ENCODE results near the gene YPEL5.

The YPEL5 gene

DNA sequence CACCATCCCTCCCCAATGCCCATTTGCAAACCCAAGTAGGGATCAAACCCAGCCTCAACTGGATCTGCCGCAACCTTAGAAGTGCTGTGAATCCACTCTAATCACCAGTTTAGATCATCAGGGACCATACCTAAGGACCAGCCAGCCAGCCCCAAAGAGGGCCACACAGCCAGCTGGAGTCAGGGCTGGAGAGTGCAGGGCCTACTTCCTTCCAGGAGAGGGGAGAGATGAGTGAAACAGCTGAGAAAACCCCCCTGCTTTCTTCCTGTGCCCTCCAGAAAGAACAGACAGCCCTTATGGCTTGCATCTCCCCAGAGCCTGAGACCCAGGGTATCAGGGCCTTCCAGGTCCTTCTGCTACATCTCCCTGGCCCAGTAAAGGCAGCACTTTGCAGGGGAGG lies 25.8 kb downstream of the YPEL5 start:
- no peak for DNase-seq

GRCh38 chr2:30177440-30177839 lies 30.6 kb downstream of the YPEL5 start:
- DNase-seq: no peak

DNA sequence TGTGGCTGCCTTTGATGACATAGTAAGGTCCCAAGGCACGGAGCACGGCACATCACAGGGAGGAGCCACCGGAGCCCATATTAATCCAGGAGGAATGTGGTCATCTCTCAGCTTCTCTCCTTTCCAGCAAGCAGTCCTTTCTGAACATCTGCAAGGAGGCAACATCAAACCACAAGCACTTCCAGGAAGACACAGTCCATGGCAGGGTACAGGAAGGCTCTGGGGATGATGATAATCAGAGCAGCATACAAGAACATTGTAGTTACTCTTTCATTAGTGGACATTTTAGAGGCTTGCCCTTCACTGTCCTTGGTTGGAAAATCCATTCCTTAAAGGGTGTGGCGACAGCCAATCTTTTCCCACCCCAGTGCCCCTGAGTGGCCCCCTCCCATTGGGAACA lies 31.1 kb downstream of the YPEL5 start:
- no peak for DNase-seq

DNA sequence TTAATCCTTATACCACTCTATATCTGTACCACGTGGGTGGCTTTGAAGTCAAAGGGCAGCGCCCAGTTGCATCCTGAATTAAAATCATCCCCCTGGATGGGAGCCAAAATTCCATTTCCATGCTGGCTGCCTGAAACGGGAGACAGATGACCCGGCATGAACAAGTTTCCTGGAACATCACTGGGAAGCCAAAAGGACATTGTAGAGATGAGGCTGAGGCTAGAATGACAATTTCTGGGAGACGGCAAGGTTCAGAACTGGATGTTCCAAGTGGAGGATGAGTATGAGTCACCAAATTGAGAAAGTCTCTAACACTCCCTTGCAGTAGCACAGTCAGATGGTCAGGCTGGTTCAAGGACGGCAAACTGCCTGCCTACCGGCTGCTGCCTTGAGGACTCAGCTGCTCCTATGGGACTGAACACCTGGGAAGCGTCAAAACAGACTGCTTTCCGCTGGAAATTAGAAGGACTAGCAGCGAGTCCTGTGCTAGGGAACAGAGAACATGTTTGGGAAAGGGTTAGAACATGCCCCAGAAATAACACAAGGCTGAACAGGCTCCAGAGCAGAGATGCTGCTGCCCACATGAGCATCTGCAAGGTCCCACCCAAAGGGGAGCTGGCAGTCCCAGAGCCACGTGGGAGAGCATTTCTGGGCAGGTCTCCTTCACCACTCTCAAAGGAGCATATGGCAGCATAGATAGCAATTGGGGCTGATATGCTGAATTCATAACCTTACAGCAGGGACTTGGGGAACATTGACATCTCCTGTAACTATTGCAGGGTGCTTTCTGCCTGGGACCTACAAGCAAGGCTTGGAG lies 32.0 kb downstream of the YPEL5 start:
- no peak for DNase-seq

DNA sequence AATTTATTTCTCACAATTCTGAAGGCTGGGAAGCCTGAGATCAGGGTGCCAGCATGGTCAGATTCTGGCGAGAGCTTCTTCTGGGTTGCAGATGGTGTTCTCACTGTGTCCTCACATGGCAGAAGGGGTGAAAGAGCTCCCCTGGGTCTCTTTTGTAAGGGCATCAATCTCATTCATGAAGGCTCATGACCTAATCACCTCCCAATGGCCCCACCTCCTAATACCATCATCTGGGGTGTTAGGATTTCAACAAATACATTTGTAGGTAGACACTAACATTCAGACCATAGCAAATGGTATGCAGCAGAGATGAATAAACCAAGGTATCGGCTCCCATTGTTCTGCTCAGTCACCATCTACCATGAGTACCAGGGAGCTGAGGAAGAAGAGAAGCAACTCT lies 32.7 kb downstream of the YPEL5 start:
- no peak for DNase-seq

DNA sequence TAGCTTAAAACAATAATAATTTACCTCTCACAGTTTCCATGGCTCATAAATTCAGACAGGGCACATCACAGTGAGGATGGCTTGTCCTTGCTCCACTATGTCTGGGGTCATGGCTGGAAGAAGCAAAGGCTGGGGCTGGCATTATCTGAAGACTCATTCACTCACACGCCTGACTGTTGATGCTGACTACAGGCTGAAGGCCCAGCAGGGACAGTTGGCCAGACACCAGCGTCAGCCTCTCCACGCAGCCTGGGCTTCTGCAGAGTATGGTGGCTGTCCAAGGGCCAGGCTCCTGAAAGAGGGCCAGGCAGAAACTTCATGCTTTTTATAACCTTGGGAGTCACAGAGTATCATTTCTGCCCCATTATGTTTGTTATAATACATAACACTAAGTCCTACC lies 33.4 kb downstream of the YPEL5 start:
- DNase-seq: no peak

DNA sequence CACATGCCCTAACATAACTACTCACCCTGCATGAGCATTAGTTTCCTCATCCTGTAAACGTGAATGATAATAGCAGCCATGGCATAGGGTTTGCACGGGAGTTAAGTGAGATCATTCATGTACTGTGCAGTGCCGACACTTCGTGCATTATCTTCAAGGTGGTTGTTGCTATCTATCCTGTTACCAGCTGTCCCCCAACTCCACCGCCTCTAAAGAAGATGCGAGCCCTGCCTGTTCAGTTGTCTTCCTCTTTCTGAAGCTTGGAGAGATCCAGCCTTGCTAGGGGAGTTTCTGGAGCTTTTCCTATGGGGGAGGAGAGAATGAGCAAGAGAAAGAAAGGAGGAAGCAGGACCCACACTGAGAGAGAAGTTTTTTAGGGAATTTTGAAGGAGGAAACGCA lies 34.4 kb downstream of the YPEL5 start:
- no peak for DNase-seq

DNA sequence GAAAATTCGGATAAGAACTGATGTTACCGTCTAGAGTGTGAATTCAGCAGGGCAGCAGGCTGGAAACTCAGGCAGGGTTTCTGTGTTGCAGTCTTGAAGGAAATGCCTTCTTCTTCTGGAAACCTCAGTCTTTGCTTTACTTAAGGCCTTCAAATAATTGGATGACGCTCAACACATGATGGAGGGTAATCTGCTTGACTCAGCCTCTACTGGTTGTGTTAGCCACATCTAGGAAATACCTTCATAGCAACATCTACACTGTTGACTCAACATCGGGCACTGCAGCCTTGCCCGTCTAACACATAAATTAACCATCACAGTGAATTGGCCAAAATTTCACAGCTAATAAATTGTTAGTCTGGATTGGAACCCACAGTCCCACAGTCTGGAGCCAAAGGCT lies 37.2 kb downstream of the YPEL5 start:
- DNase-seq: no peak

DNA sequence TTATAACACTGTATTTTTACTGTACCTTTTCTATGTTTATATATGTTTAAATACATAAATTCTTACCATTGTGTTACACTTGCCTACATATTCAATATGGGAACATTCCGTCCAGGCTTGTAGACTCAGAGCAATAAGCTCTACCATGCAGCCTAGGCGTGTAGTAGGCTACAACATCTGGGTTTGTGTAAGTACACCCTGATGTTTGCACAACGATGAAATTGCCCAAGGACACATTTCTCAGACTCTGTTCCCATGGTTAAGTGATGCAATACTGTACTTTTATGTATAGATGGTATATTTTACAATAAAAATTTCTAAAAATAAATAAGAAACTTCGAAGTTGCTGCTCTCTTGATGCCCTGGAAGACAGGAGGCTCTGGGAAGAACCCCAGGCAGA lies 38.4 kb downstream of the YPEL5 start:
- DNase-seq: no peak

- DNase-seq: no peak
Measured at GRCh38 chr2:30188292-30188691, 41.5 kb downstream of the YPEL5 start.

- DNase-seq: no peak
Measured at GRCh38 chr2:30190637-30191036, 43.8 kb downstream of the YPEL5 start.

GRCh38 chr2:30191107-30191506 lies 44.3 kb downstream of the YPEL5 start:
- no peak for DNase-seq

DNA sequence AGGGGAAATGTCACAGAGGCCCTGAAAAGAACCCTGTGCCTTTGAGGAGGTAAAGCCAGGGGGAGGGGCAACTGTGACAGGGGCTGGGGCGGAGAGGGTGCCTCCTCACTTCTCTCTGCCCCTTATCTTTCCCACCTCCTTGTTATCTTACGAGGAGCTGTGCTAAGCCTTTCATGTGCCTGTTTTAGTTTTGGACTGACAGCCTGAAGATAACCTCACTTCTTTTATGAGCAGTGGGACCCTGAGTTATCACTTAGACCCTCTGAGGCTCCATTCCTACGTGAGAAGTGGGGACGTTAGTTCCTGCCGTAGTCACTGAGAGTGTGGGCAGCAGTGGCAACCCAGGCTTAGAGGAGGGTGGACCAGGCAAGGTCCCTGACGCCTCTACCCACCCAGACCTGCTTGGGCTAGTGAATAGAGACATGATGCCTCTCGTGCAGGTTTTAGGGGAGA lies 45.0 kb downstream of the YPEL5 start:
- no peak for DNase-seq

DNA sequence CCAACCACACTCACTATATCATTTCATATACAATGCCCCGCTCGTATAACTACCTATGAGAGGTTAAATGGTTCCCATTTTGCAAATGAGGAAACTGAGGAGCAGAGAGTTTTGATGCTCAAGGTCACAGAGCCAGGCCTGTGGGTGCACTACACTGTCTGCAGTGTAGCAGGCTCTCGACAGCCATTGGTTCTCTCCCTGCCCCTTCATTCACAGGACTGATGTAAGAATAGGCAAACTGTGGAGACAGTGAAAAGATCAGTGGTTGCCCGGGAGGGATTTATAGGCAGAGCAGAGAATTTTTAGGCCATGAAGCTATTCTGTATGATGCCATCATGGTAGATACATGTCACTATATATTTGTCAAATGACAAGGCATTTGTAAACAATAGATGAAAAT lies 45.5 kb downstream of the YPEL5 start:
- no peak for DNase-seq

DNA sequence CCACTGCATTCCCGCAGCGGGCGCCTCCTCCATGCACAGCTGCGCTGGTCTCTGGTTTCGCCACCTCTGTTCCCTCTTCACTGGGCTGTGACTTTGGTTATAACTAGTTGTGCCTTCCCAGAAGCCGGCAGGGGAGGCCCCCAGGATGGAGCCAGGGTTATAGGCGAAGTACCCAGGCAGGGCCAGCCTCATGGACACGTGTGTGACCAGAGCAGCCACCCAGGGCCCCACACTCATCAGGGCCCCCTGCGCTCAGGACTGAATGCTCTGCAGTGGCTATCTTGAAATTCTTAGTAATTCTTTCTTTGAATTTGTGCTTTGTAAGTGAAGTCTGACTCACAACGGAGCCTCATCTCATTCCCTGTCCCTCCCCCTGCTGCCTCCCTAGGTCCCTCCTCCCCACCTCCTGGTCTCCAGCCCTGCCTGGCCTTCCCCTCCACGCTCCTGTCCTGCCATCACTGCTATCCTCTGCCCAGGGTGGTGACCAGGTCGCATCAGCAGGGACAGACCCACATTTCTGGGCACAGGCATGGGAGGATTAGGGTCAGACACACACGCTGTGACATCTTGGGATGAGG lies 46.4 kb downstream of the YPEL5 start:
- DNase-seq: no peak

GRCh38 chr2:30194421-30194820 lies 47.6 kb downstream of the YPEL5 start:
- no peak for DNase-seq

DNA sequence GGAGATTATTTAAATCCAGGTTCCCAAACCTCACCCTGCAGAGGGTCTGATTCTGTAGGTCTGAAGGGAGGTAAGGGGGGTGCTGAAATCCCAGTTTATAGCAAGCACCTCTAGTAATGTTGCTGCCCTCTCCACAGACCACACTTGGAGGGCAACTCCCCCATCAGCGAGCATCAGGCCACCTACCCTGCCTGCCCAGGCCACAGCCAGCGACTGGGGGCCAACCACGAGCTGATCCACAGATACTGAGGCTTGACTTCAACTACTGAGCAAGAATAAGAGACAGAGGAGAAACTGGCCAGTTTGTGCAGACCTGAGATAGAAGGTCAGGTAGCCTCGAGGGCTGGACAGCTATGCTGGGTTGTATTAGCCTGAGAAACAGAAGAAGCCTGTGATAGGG lies 48.2 kb downstream of the YPEL5 start:
- no peak for DNase-seq

DNA sequence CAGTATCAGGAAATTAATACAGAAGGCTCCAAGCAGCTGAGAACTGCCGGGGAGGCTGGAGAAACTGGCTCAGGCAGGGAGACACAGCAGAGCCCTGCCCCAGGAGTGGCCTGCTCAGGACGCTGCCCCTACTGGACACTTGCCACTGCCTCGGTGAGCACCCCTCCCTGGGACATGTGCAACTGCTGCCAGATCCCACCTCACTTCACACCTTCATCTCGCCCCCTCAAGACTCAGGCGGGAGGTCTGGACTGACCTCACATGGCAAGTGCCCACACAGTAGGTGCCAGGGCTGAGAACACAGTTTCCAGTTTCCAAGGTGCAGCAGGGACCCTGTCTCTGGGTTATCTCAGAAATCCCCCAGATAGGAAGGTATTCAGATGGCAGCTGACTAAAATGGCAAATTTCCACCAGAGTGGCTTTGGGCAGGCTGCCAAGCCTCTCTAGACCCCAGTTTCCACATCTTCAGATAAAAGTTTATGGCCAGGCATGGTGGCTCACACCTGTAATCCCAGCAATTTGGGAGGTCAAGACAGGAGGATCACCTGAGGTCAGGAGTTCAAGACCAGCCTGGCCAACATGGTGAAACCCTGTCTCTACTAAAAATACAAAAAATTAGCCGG lies 50.9 kb downstream of the YPEL5 start:
- DNase-seq: no peak

DNA sequence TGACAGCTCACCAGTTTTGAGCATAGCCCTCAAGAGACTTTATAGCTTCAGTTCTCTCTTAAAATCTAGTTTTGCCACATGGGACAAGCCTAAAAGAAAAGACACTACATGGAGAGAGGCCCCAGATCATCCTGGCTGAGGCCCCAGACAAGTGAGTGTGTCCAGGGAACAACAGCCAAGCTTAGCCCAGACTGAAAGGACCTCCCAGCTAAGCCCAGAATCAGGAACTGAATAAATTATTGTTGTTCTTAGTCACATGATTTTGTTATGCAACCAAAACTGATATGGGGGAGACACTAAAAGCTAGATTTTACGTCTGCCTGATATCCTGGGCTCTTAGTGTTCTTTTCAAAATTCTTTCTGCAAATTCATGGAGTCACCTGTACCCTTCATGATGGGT lies 55.2 kb downstream of the YPEL5 start:
- DNase-seq: no peak

GRCh38 chr2:30203156-30203555 lies 56.3 kb downstream of the YPEL5 start:
- DNase-seq: no peak

GRCh38 chr2:30204281-30204680 lies 57.5 kb downstream of the YPEL5 start:
- DNase-seq: no peak

DNA sequence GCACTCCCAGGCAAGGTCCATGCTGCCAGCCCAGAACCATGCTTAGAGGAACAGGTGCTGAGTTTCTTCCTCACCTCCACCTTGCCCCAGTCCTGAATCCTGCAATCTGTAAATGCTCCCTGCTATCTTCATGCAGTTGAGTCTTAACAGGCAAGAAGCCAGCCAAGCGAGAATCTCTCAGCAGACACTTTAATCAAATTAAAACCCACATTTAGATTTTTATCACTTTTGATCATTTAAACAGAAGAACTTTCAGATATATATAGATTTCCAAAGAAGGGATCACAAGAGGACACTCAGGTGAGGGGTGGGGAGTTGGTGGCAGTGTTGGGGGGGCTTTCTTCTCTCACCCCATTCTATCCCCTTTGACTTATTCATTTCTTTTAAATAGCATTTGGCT lies 58.6 kb downstream of the YPEL5 start:
- DNase-seq: no peak

DNA sequence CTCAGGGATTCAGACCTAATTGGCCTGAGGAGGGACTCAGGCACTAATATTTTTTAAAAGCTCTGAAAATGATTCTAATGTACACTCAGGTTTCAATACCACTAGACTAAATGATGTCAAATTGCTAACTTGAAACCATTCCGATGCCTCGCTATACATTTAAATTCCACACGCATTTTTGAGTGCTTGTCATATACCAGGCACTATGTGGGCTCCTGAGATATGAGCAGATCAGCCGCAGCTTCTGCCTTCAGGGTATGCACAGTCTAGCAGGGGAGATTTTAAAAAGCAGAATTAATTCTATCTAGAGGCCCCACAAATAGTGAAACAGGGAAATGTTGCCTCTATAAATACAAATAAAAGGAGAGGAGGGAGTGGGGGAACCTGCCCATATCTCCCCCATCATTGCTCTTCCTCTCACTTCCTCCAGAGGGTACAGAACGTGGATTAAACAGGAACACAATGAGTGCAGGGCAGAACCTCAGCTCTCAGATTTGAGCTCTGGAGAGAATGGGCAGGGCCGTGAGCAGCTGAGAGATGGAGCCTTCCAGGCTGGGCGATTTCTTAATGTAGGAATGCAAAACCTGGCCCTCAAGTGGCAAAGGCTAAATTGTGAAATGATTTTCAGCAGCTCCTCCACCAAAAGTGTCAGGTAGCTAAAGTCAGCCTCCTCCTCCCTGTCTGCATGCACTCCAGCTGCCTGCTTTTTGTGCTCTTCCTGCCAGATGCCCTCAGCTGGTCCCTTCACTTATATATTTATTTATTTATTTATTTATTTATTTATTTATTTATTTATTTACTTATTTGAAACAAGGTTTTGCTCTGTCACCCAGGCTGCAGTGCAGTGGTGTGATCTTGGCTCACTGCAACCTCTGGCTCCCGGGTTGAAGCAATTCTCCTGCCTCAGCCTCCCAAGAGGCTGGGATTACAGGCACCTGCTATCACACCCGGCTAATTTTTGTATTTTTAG lies 59.9 kb downstream of the YPEL5 start:
- no peak for DNase-seq

All from NCI-H446 treated with DMSO at 0.1 percent for 48 hours (cell line).